GM12878 (cell line): ENCODE measurements around the gene KRT33A. TPM values are rescaled to one million over a fixed set of nuclear protein-coding genes. Genes with fewer than 3 reads are reported as not detected.

Experiments
- ATAC-seq: fragments of 200-7000 bp; cut with Tn5 transposase; 3 replicates; pipeline ENCODE4 v1.9.1; 2020; ENCODE audit warnings: mild to moderate bottlenecking, moderate library complexity
- BruUV-seq: library from RNA; stranded (reverse); fragments of 400-500 nt; replicated peaks from 2 replicates; lab custom pipeline; 2021; lab: Mats Ljungman, UMichigan
- CTCF ChIA-PET: fragments of 300-600 bp; sonication (Branson Sonifier 250); formaldehyde crosslinking; extraction: SDS; loops from one replicate; lab custom pipeline; 2021; ENCODE audit warnings: inconsistent platforms; lab: Yijun Ruan, JAX
- POLR2A ChIA-PET: fragments of 350-600 bp; formaldehyde crosslinking; extraction: SDS; loops from one replicate; lab custom pipeline; 2021; ENCODE audit warnings: inconsistent platforms; lab: Charles Lee
- RAD21 ChIA-PET: fragments of 300-600 bp; sonication (Branson Sonifier 250); formaldehyde crosslinking; loops from one replicate; lab custom pipeline; 2023; ENCODE audit warnings: antibody characterized with exemption; ENCODE audit not compliant: unreplicated experiment; lab: Charles Lee
- SMC1A ChIA-PET: fragments of 300-600 bp; sonication (Branson Sonifier 250); formaldehyde crosslinking; loops from one replicate; lab custom pipeline; 2023; ENCODE audit not compliant: unreplicated experiment, uncharacterized antibody; lab: Charles Lee
- DNase-seq: peaks from one replicate; pipeline ENCODE4 v3.0.0-alpha.2; 2011; ENCODE audit warnings: low read depth, low spot score
- FAIRE-seq: peaks from 3 replicates; lab custom pipeline; 2011; peaks lifted over from hg19 to GRCh38; lab: Jason Lieb, UNC
- H2AFZ ChIP-seq: 2 replicates; pipeline ENCODE4 v1.6.0; 2011; ENCODE audit warnings: low read depth, low read length, control low read depth; ENCODE audit not compliant: control insufficient read depth
- H3K27ac ChIP-seq: 2 replicates; pipeline ENCODE4 v1.5.1; 2011; ENCODE audit warnings: control low read depth; ENCODE audit not compliant: control insufficient read depth, insufficient read depth
- H3K27me3 ChIP-seq, 2 experiments: replicated peaks in 1 of 2; 2 replicates each; pipeline versions ENCODE4 v1.6.0 to v1.6.1; 2011; ENCODE audit warnings: low read length in 1 of 2; ENCODE audit not compliant: control insufficient read depth in 2 of 2, insufficient read depth in 2 of 2
- H3K36me3 ChIP-seq, 2 experiments: 2 replicates each; pipeline ENCODE4 v1.5.1; 2011; ENCODE audit warnings: low read length in 1 of 2; ENCODE audit not compliant: control insufficient read depth in 2 of 2, insufficient read depth in 2 of 2
- H3K4me1 ChIP-seq: 2 replicates; pipeline ENCODE4 v1.6.1; 2011; ENCODE audit warnings: mild to moderate bottlenecking, low read length, moderate library complexity, mixed read lengths; ENCODE audit not compliant: control insufficient read depth, insufficient read depth
- H3K4me2 ChIP-seq: 2 replicates; pipeline ENCODE4 v1.6.0; 2011; ENCODE audit warnings: control low read depth; ENCODE audit not compliant: control insufficient read depth, insufficient read depth
- H3K4me3 ChIP-seq: fragments of 200-600 bp; sonication (generic); 2 replicates; pipeline ENCODE4 v1.5.1; 2016
- H3K79me2 ChIP-seq: 2 replicates; pipeline ENCODE4 v1.6.0; 2011; ENCODE audit warnings: low read length; ENCODE audit not compliant: control insufficient read depth, insufficient read depth
- H3K9ac ChIP-seq: 2 replicates; pipeline ENCODE4 v1.8.0; 2011; ENCODE audit warnings: low read length, control low read depth, mixed read lengths; ENCODE audit not compliant: control insufficient read depth, insufficient read depth
- H3K9me3 ChIP-seq: replicated peaks from 3 replicates; pipeline ENCODE4 v1.5.1; 2011; ENCODE audit warnings: mild to moderate bottlenecking, low read length; ENCODE audit not compliant: control insufficient read depth, insufficient read depth
- H4K20me1 ChIP-seq: 2 replicates; pipeline ENCODE4 v1.6.0; 2011; ENCODE audit not compliant: control insufficient read depth, insufficient read depth
- BCL11A ChIP-seq: IDR thresholded peaks from 2 replicates; pipeline ENCODE4 v1.6.1; 2011; ENCODE audit warnings: low read depth, low read length
- CHD1 ChIP-seq: IDR thresholded peaks from 2 replicates; pipeline ENCODE4 v1.6.1; 2012; ENCODE audit warnings: low read depth, low read length, improper control_type of control experiment
- E2F4 ChIP-seq: IDR thresholded peaks from 2 replicates; pipeline ENCODE4 v1.6.1; 2012; ENCODE audit warnings: low read depth, low read length, improper control_type of control experiment
- E4F1 ChIP-seq: fragments of 450-650 bp; IDR thresholded peaks from 2 replicates; pipeline ENCODE4 v1.6.1; 2018; ENCODE audit warnings: borderline replicate concordance, mild to moderate bottlenecking; ENCODE audit not compliant: partially characterized antibody
- EZH2 ChIP-seq: IDR thresholded peaks from 2 replicates; pipeline ENCODE4 v1.6.1; 2012; ENCODE audit warnings: low read depth, mild to moderate bottlenecking, control low read depth, inconsistent platforms, low read length, borderline replicate concordance; ENCODE audit not compliant: control insufficient read depth
- HSF1 ChIP-seq: fragments of 150-350 bp; IDR thresholded peaks from 2 replicates; pipeline ENCODE4 v1.6.1; 2014; ENCODE audit warnings: mild to moderate bottlenecking, low read depth, low read length
- IRF4 ChIP-seq: IDR thresholded peaks from 2 replicates; pipeline ENCODE4 v1.6.1; 2011; ENCODE audit warnings: low read depth, low read length
- KLF5 ChIP-seq: fragments of 450-650 bp; IDR thresholded peaks from 2 replicates; pipeline ENCODE4 v1.6.1; 2014; ENCODE audit warnings: mild to moderate bottlenecking; ENCODE audit not compliant: partially characterized antibody
- NFYA ChIP-seq: IDR thresholded peaks from 2 replicates; pipeline ENCODE4 v1.6.1; 2011; ENCODE audit warnings: low read depth, mild to moderate bottlenecking, low read length, improper control_type of control experiment, borderline replicate concordance
- NRF1 ChIP-seq: conservative IDR thresholded peaks from 2 replicates; pipeline ENCODE4 v1.6.1; 2011; ENCODE audit warnings: mild to moderate bottlenecking, low read depth, low read length, improper control_type of control experiment
- PAX8 ChIP-seq: fragments of 450-650 bp; IDR thresholded peaks from 2 replicates; pipeline ENCODE4 v1.6.1; 2017; ENCODE audit warnings: mild to moderate bottlenecking, moderate library complexity
- SPI1 ChIP-seq: IDR thresholded peaks from 2 replicates; pipeline ENCODE4 v1.6.1; 2011; ENCODE audit warnings: low read depth, mild to moderate bottlenecking, low read length, moderate library complexity, borderline replicate concordance; ENCODE audit not compliant: insufficient read depth
- TARDBP ChIP-seq: IDR thresholded peaks from 2 replicates; pipeline ENCODE4 v1.6.1; 2016; ENCODE audit warnings: borderline replicate concordance
- ZBED1 ChIP-seq: IDR thresholded peaks from 2 replicates; pipeline ENCODE4 v1.6.1; 2016; ENCODE audit warnings: borderline replicate concordance
- ZNF207 ChIP-seq: fragments of 450-650 bp; IDR thresholded peaks from 2 replicates; pipeline ENCODE4 v1.6.1; 2014; ENCODE audit warnings: antibody characterized with exemption, mild to moderate bottlenecking, borderline replicate concordance
- ZNF687 ChIP-seq: fragments of 450-650 bp; IDR thresholded peaks from 2 replicates; pipeline ENCODE4 v1.6.1; 2017; ENCODE audit warnings: mild to moderate bottlenecking, moderate library complexity
- WGBS: methylation state at CpG from one replicate; pipeline ENCODE4 v1.1.6; 2016; ENCODE audit warnings: low lambda C conversion rate; ENCODE audit not compliant: insufficient replicate concordance, insufficient coverage; ENCODE audit errors: missing lambda C conversion rate; 5-methylcytosine and 5-hydroxymethylcytosine counted together
- in situ Hi-C: fragments of 300-500 bp; cut with MboI; formaldehyde crosslinking; loops from 9 replicates; pipeline ENCODE4 v1.14.3; 2018; ENCODE audit warnings: mixed read lengths
- intact Hi-C: fragments of 100-400 bp; cut with micrococcal nuclease; formaldehyde crosslinking; loops from one replicate; pipeline ENCODE4 v1.14.2; 2022; ENCODE audit not compliant: unreplicated experiment
- polyA plus RNA-seq, 11 experiments: library from polyadenylated mRNA; depleted of rRNA in 4 of 11; unstranded in 6 of 11; stranded (reverse) in 5 of 11; fragments of >200 nt; fragmentation: Nextera tagmentation in 4 of 11; fragmentation: Illumina TruSeq in 1 of 11; extraction: Ambion mirVana in 4 of 11; extraction: Trizol in 1 of 11; gene quantifications; 1 replicate in 1 of 11; 2 replicates in 10 of 11; pipeline versions ENCODE4 v1.2.1 to v1.2.3, GENCODE V29; 2011 to 2016; ENCODE audit warnings: inconsistent platforms in 2 of 11, missing spikeins in 2 of 11, low read depth in 1 of 11
- total RNA-seq, 4 experiments: library from RNA; depleted of rRNA in 3 of 4; stranded (reverse); fragments of >200 nt in 3 of 4; fragmentation: Illumina TruSeq in 1 of 4; extraction: Trizol in 1 of 4; gene quantifications; 2 replicates each; pipeline versions ENCODE4 v1.2.1 to v1.2.3, GENCODE V29; 2013 to 2021

Gene KRT33A
- total and polyA plus RNA-seq, 10 of the 15 experiments (the other 5 are each of a cell fraction or from before 2014, with no cell fraction given), result not detected

- Histone ChIP-seq H3K4me2 (no peak overlapping the region), H4K20me1 (no peaks in the 10 kb centered on the region), H3K27ac (no peak overlapping the region), H3K79me2 (no peaks in the 10 kb centered on the region), H2AFZ (no peak overlapping the region), H3K4me1 (no peaks in the 10 kb centered on the region), H3K9me3 (no peaks in the 10 kb centered on the region), H3K36me3 (no peaks in the 10 kb centered on the region), H3K4me3 (no peak overlapping the region), H3K9ac (no peak overlapping the region), H3K27me3 (peaks cover 0 to 3% of the 10 kb centered on the region in 2 experiments; a peak in 2 of 4 replicates)
- ChIA-PET RAD21 (no interaction called here), POLR2A (no interaction called here), SMC1A (no interaction called here), CTCF (no interaction called here)
- no TSS peak for BruUV-seq
- DNase-seq, result no peak
- FAIRE-seq, result no peak
- in situ Hi-C loops, result no loop called here
- no peak for ATAC-seq
- 3% methylated on average over 5 of the region's 5 CpGs for WGBS
- intact Hi-C loops, result no loop called here
- no peak for TF ChIP-seq NFYA
- TF ChIP-seq PAX8, result no peak
- no peak for TF ChIP-seq ZNF207
- TF ChIP-seq IRF4, result no peak
- TF ChIP-seq BCL11A, result no peak
- no peak for TF ChIP-seq HSF1
- TF ChIP-seq E4F1, result no peak
- no peak for TF ChIP-seq E2F4
- no peak for TF ChIP-seq NRF1
- TF ChIP-seq SPI1, result no peak
- no peak for TF ChIP-seq ZNF687
- no peak for TF ChIP-seq CHD1
- TF ChIP-seq TARDBP, result no peak
- TF ChIP-seq ZBED1, result no peak
- no peak for TF ChIP-seq EZH2
- TF ChIP-seq KLF5, result no peak
Observed at GRCh38 chr17:41393294-41393693, 42.7 kb upstream of the KRT33A start.
